ENCODE measurements around the gene TSPAN32.

The TSPAN32 gene

DNA sequence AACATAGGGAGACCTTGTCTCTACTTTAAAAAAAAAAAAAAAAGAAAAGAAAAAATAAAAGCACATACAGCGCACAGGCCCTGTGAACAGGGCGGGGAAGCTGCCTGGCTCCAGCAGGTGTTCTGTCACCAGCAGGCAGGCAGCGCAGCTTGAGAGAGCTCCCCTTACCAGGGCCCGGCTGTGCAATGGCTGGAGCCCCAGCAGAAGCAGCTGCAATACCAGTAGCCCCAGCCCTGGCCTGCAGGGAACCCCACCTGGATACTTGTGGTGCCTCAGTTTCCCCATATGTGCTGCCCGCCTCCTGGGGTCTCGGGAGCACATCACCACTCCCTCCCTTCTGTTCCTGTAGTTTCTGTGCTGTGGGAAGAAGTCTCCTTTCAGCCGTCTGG, 12.3 kb downstream of the TSPAN32 start:
- in situ Hi-C loops (cut with MboI; ENCODE audit: low sequenced_read_pairs), result no loop called here

DNA sequence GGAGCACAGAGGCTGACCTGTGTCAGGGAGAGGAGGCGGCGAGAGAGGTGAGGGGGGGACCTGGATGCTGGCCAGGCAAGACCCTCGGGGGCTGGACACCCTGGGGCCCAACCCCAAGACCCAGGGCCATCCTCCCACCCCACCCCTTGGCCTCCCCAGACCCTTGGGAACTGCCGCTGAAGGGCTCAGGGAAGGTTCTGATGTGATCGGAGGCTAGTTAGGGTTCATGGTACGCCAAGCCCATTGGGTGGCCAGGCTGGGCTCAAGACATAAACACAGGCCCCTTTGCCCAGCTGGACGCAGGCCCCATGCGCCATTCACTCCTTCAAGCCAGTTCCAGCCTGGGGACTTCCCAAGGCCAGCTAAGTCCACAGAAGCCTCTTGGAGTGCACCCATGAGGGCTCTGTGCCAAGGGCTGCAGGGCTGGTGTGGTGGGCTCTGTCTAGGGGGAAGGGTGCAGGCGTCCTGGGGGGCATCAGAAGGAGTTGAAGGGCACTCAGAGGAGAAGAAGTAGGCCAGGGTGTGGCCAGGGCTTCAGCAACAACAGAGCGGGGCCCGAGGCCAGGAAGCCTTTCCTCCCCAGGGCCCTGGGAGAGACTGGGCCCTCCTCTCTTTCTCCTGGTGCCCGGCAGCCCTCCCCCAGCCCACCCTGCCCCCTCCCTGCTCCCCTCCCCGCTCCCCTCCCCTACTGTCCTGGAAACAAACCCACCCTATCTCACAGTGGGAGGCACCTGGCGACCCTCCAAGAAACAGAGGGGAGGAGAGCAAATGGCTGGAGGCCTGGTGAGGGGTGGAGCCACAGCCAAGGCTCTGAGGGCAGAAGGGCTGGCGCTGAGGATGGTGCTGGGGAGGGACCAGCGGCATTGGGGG, 12.9 kb downstream of the TSPAN32 start:
- in situ Hi-C loops (cut with MboI; ENCODE audit: low sequenced_read_pairs), result no loop called here

- in situ Hi-C loops (cut with MboI; ENCODE audit: low sequenced_read_pairs), result no loop called here
Measured at GRCh38 chr11:2315395-2316168, 13.8 kb downstream of the TSPAN32 start.

DNA sequence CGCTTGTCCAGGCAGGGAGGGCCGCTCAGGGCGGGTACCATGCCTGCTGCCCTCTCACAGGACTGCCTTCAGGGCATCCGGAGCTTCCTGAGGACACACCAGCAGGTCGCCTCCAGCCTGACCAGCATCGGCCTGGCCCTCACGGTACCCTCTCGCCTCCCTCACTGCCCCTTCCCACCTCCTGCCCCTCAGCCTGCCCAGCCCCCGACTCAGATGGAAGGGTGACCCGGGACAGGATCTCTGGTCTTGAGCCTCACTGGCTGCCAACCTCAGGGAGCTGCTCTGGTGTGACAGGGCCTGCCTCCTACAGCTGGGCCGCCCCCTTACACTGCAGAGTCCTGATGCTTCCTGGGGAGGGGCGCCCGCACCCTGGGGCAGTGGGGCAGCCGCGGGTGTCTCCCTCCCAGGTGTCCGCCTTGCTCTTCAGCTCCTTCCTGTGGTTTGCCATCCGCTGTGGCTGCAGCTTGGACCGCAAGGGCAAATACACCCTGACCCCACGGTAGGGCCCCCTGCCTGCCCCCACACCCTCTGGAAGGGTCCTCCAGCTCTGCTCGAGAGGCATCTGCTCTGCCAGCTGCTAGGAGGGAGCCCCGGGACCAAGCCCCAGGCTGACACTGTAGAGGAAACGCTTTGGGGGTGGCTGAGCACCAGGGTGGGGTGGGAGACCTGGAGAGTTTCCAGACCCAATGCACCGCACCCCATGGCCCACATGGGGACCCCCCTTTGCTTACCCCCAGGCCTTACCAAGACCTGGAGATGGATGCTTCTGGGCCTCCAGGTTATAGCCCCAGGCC, 14.6 kb downstream of the TSPAN32 start:
- in situ Hi-C loops (cut with MboI; ENCODE audit: low sequenced_read_pairs), result no loop called here

- in situ Hi-C loops (cut with MboI; ENCODE audit: low sequenced_read_pairs), result no loop called here
Measured at GRCh38 chr11:2316963-2317244, 15.1 kb downstream of the TSPAN32 start.

DNA sequence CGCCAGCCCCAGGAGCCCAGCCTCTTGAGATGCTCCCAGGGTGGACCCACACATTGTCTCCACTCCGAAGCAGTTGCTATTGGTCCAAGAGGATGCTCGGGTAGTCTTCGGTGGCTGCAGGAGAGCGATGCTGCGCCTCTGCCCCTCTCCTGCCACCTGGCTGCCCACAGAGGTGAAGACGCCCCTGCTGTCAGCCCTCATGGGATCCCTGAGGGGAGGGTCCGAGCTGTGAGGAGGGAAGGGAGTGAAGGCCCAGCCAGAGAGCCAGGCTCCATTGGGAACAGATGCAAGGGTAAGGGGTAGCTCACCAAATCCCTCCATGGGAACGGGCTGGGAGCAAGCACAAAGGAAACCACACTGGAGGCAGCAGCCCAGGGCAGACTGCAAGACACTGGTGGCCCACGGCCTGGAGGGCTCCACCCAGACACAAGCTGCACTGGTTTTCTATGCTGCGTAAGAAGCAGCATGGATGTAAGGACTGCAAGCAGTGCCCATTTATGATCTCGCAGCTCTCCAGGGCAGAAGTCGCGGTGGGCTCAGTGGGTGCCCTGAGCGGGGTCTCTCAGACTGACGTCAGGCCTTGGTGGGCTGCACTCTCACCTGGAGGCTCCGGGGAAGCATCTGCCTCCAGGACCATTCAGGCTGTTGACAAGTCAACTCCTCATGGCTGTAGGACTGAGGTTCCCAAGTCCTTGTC, 15.7 kb downstream of the TSPAN32 start:
- in situ Hi-C loops (cut with MboI; ENCODE audit: low sequenced_read_pairs), result no loop called here

DNA sequence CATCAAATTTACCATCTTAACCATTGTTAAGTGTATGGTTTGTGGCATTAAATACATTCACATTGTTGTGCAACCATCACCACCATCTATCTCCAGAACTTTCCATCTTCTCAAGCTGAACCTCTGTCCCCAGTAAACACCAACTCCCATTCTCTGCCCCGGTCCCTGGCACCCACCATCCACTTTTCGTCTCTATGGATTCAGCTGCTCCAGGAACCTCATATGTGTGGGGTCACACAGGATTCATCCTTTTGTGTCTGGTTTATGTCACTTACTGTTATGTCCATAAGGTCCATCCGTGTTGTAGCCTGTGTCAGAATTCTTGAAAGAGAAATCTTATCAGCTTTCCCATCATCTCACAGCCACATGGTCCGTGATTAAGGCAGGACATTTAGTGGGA, 16.3 kb downstream of the TSPAN32 start:
- in situ Hi-C loops (cut with MboI; ENCODE audit: low sequenced_read_pairs), result no loop called here

GRCh38 chr11:2318707-2319106, 16.9 kb downstream of the TSPAN32 start:
- in situ Hi-C loops (cut with MboI; ENCODE audit: low sequenced_read_pairs), result no loop called here

GRCh38 chr11:2319791-2320472, 18.1 kb downstream of the TSPAN32 start:
- in situ Hi-C loops (cut with MboI; ENCODE audit: low sequenced_read_pairs), result no loop called here

- in situ Hi-C loops (cut with MboI; ENCODE audit: low sequenced_read_pairs), result no loop called here
Measured at GRCh38 chr11:2320568-2321310, 18.9 kb downstream of the TSPAN32 start.

DNA sequence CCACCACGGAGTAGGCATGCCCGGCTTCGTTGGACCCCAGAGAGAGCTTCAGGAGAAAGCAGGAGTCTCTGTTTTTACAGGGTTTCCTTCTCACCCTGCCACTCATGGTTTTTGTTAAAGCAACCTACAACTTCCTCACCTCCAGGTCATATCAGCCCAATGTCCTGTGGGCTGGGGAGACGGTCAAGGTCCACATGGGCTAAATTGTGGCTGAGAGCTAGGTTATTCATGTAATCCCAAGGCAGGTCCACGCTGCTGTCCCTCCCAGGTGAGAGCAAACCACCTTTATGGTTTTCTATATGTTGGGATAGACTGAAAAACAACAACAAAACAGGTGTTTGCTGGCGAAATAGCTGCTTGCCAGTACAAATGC, 19.5 kb downstream of the TSPAN32 start:
- in situ Hi-C loops (cut with MboI; ENCODE audit: low sequenced_read_pairs), result no loop called here

DNA sequence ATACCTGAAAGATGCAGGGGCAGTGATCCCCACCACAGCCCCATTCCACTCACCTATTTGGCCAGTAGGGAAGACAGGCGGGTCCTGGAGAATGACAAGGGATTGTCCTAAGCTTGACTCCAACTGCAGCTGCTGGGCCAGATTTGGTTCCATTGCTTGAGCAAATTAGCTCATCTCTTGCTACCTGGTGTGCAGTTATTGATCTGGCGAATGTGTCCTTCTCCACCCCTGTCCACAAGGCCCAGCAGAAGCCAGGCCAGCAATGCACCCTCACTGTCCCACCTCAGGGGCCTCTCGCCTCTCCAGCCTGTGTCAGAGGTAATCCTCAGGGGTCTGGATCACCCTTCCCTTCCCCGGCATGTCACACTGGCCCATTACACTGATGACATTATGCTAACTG, 23.3 kb downstream of the TSPAN32 start:
- in situ Hi-C loops (cut with MboI; ENCODE audit: low sequenced_read_pairs), result no loop called here

DNA sequence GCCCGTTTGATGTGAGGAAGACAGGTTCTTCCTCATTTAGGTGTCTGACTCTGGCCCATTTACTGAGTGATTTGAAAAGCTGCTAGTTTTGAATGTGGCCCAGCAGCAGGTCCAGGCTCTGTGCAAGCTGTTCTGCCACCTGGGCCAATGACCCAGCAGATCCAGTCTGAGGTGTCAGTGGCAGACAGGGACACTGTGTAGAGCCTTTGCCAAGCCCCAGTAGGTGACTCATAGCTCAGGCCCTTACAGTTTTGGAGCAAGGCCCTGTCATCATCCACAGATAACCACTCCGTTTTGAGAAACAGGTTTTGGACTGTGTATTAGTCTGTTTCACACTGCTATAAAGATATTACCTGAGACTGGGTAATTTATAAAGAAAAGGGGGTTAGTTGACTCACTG, 23.9 kb downstream of the TSPAN32 start:
- in situ Hi-C loops (cut with MboI; ENCODE audit: low sequenced_read_pairs), result no loop called here

GRCh38 chr11:2327032-2327431, 25.2 kb downstream of the TSPAN32 start:
- in situ Hi-C loops (cut with MboI; ENCODE audit: low sequenced_read_pairs), result no loop called here

DNA sequence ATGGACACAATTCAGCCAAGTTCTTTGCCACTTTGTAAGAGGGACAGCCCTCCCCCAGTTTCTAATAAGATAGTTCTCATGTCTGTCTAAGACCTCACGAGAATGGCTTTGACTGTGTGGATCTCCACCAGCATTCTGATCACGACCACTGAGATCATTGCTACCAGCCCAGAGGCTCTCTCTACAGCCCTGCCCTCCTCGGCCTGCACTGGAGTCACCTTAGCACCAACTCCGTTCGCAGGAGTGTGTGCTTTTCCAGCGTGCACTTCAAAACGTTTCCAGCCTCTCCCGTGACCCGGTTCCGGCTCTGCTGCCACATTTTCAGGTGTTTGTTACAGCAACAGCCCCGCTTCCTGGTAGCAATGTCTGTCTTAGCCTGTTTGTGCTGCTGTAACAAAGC, 26.2 kb downstream of the TSPAN32 start:
- in situ Hi-C loops (cut with MboI; ENCODE audit: low sequenced_read_pairs), result no loop called here

GRCh38 chr11:2328656-2329354, 27.0 kb downstream of the TSPAN32 start:
- in situ Hi-C loops (cut with MboI; ENCODE audit: low sequenced_read_pairs), result no loop called here

GRCh38 chr11:2329551-2329950, 27.7 kb downstream of the TSPAN32 start:
- in situ Hi-C loops (cut with MboI; ENCODE audit: low sequenced_read_pairs), result no loop called here

DNA sequence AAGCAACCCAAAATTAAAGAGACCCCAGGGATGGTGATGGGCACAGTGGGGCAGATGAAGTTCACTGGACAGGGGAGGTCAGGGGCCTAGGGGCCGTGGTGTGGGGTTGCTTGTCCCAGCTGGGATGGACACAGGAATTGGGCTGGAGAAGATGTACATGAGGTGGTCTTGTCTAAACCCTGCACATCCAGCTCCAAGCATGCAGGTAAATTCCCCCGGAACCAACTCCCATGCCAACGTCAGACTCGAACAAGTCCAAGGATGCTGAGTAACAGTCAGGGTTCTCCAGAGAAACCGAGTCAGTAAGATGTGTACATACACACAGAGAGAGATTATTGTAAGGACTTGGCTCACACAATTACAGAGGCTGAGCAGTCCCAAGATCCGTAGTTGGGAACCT, 28.9 kb downstream of the TSPAN32 start:
- in situ Hi-C loops (cut with MboI; ENCODE audit: low sequenced_read_pairs), result no loop called here

GRCh38 chr11:2331404-2331803, 29.6 kb downstream of the TSPAN32 start:
- in situ Hi-C loops (cut with MboI; ENCODE audit: low sequenced_read_pairs), result no loop called here

All from HL-60/S4 treated with phorbol 12-myristate 13-acetate at 8.2 ng/mL for 4 days and 3 days (cell line).